Measurements from ENCODE around the gene LCLAT1.

- TF ChIP-seq CTCF (IDR thresholded peaks at IDR 0.05; ENCODE audit: low read depth, low read length, missing input control), result no peak
- TF ChIP-seq GABPA (IDR thresholded peaks at IDR 0.05 in 1 of 2, conservative IDR thresholded peaks at IDR 0.05 in 1 of 2), result no peak
- TF ChIP-seq YY1 (IDR thresholded peaks at IDR 0.05), result no peak
- no peak for TF ChIP-seq RAD21 (IDR thresholded peaks at IDR 0.05)
Measured at GRCh38 chr2:30661173-30662107, 214.4 kb downstream of the LCLAT1 start.
